ENCODE measurements around the gene COX7B.
"Not testable (repeated sequence)": the region's sequence is repeated elsewhere in the genome, so short reads cannot be mapped to it uniquely, and the experiment has no call there.

The COX7B gene

GRCh38 chrX:77937291-77937690, 38.0 kb downstream of the COX7B start:
- no peak for TF ChIP-seq CTCF (IDR thresholded peaks at IDR 0.05; ENCODE audit: low read depth, low read length, missing control alignments)
- Histone ChIP-seq H3K27ac (no peak overlapping the region), H3K4me3 (ENCODE audit: low read depth, low read length) (no peak overlapping the region), H3K36me3 (replicated peaks) (no peaks in the 10 kb centered on the region), H3K27me3 (replicated peaks) (no peaks in the 10 kb centered on the region)
- in situ Hi-C loops (cut with HindIII; ENCODE audit: low pct_ligation_motif_present, low sequenced_read_pairs) = no loop called here
- DNase-seq = no peak

GRCh38 chrX:77938083-77938680, 38.9 kb downstream of the COX7B start:
- H3K27ac ChIP-seq = no peak overlapping the region
- H3K27me3 ChIP-seq (replicated peaks) = no peaks in the 10 kb centered on the region
- no peak for TF ChIP-seq CTCF (IDR thresholded peaks at IDR 0.05; ENCODE audit: low read depth, low read length, missing control alignments)
- in situ Hi-C loops (cut with HindIII; ENCODE audit: low pct_ligation_motif_present, low sequenced_read_pairs) = no loop called here
- no peak for DNase-seq
- H3K4me3 ChIP-seq (ENCODE audit: low read depth, low read length) = no peak overlapping the region
- no peaks in the 10 kb centered on the region for H3K36me3 ChIP-seq (replicated peaks)

DNA sequence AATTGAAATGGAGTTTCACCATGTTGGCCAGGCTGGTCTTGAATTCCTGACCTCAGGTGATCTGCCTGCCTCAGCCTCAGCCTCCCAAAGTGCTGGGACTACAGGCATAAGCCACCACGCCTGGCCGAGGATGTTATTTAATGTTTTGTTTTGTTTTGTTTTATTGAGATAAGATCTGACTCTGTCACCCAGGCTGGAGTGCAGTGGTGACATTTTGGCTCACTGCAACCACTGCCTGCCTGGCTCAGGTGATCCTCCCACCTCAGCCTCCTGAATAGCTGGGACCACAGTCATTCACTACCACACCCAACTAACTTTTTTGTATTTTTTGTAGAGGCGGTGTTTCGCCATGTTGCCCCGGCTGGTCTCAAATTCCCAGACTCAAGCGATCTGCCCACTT, 45.8 kb downstream of the COX7B start:
- H3K27ac ChIP-seq; DNase-seq; H3K36me3 ChIP-seq (replicated peaks); H3K4me3 ChIP-seq (ENCODE audit: low read depth, low read length); H3K27me3 ChIP-seq (replicated peaks); in situ Hi-C loops (cut with HindIII; ENCODE audit: low pct_ligation_motif_present, low sequenced_read_pairs): not testable (repeated sequence)

- DNase-seq = no peak
- H3K27me3 ChIP-seq (replicated peaks) = no peaks in the 10 kb centered on the region
Measured at GRCh38 chrX:77945910-77946545, 46.8 kb downstream of the COX7B start.

DNA sequence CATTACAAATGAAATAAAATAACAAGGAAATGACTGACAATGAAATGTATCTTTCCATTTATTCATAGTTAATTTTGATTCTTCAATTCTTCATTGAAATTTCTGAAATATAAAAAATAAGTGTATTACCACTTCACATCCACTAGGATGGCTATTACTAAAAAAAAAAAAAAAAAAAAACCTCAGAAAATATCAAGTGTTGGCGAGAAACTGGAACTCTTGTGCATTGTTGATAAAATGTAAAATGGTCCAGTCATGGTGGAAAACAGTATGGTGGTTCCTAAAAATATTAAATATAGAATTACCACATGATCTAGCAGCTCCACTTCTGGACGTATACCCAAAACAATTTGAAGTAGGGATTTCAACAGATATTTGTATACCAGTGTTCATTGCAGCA, 47.3 kb downstream of the COX7B start:
- no peaks in the 10 kb centered on the region for H3K27me3 ChIP-seq (replicated peaks)
- no peaks in the 10 kb centered on the region for H3K36me3 ChIP-seq (replicated peaks)
- H3K27ac ChIP-seq = no peak overlapping the region
- H3K4me3 ChIP-seq (ENCODE audit: low read depth, low read length) = no peak overlapping the region
- TF ChIP-seq CTCF (IDR thresholded peaks at IDR 0.05; ENCODE audit: low read depth, low read length, missing control alignments) = no peak
- in situ Hi-C loops (cut with HindIII; ENCODE audit: low pct_ligation_motif_present, low sequenced_read_pairs) = no loop called here
- no peak for DNase-seq

More at GRCh38 chrX:77945910-77946545, 46.8 kb downstream of the COX7B start:
- Histone ChIP-seq H3K4me3 (ENCODE audit: low read depth, low read length) (no peak overlapping the region), H3K36me3 (replicated peaks) (no peaks in the 10 kb centered on the region), H3K27ac (no peak overlapping the region)
- no peak for TF ChIP-seq CTCF (IDR thresholded peaks at IDR 0.05; ENCODE audit: low read depth, low read length, missing control alignments)
- in situ Hi-C loops (cut with HindIII; ENCODE audit: low pct_ligation_motif_present, low sequenced_read_pairs) = no loop called here

DNA sequence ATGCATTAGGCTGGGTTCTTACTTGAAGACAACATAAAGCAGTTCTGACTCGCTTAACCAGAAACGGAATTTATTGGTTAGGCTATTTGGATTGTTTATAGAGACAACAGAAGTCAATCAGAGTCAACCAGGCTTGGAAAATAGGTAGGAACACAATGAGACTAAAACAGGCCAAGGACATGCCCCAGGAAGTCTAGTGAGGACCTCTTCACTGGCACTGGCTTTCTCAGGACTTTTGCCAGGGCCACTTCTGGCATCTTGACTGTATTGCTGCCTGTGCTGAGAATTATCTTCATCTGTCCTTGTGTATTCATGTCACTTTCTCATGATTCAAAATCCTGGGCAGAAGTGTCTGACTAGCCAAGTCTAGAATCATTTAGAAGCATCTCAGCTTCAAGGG, 50.6 kb downstream of the COX7B start:
- Histone ChIP-seq H3K27ac (no peak overlapping the region), H3K36me3 (replicated peaks) (no peaks in the 10 kb centered on the region), H3K27me3 (replicated peaks) (no peaks in the 10 kb centered on the region), H3K4me3 (ENCODE audit: low read depth, low read length) (no peak overlapping the region)
- TF ChIP-seq CTCF (IDR thresholded peaks at IDR 0.05; ENCODE audit: low read depth, low read length, missing control alignments) = no peak
- no peak for DNase-seq
- in situ Hi-C loops (cut with HindIII; ENCODE audit: low pct_ligation_motif_present, low sequenced_read_pairs) = no loop called here

Data from brain microvascular endothelial cell (primary cell).